OCI-LY7 (cell line): ENCODE measurements around the gene IQGAP1. TPM values are rescaled to one million over a fixed set of nuclear protein-coding genes. Genes with fewer than 3 reads are reported as not detected.
A peak's percentile ranks its signal among the peaks of the same experiment; 100 is the strongest.

Source experiments
- BruUV-seq: library from RNA; stranded (reverse); fragments of 400-500 nt; replicated peaks from 2 replicates; lab custom pipeline; 2021; lab: Mats Ljungman, UMichigan
- CTCF ChIA-PET: fragments of 300-600 bp; sonication (Branson Sonifier 250); formaldehyde crosslinking; loops from one replicate; lab custom pipeline; 2022; ENCODE audit warnings: antibody characterized with exemption; ENCODE audit not compliant: unreplicated experiment; lab: Charles Lee
- POLR2A ChIA-PET: fragments of 300-600 bp; sonication (Branson Sonifier 250); formaldehyde crosslinking; loops from one replicate; lab custom pipeline; 2022; ENCODE audit warnings: antibody characterized with exemption; lab: Charles Lee
- DNase-seq: peaks from one replicate; pipeline ENCODE4 v3.0.0-alpha.2; 2015; ENCODE audit warnings: low spot score
- H2AFZ ChIP-seq: fragments of 200-600 bp; sonication (generic), shearing (Covaris generic); 2 replicates; pipeline ENCODE4 v1.6.1; 2014; ENCODE audit warnings: mild to moderate bottlenecking, antibody characterized with exemption, low read length, moderate library complexity
- H3K27ac ChIP-seq: fragments of 200-600 bp; sonication (generic); 2 replicates; pipeline ENCODE4 v1.5.1; 2014; ENCODE audit warnings: mixed run types, low read depth, mild to moderate bottlenecking, moderate library complexity, low read length, inconsistent platforms; ENCODE audit not compliant: poor library complexity, severe bottlenecking
- H3K36me3 ChIP-seq: fragments of 200-600 bp; sonication (generic); 2 replicates; pipeline ENCODE4 v1.6.1; 2014; ENCODE audit warnings: mild to moderate bottlenecking, antibody characterized with exemption, low read length, moderate library complexity, mixed read lengths; ENCODE audit not compliant: insufficient read depth
- H3K4me1 ChIP-seq: fragments of 200-600 bp; sonication (generic); 2 replicates; pipeline ENCODE4 v1.5.1; 2014; ENCODE audit warnings: mild to moderate bottlenecking, low read length; ENCODE audit not compliant: insufficient read depth, poor library complexity, severe bottlenecking
- H3K4me2 ChIP-seq: fragments of 200-600 bp; sonication (generic); 2 replicates; pipeline ENCODE4 v1.6.1; 2014; ENCODE audit warnings: mild to moderate bottlenecking, low read length
- H3K4me3 ChIP-seq: fragments of 200-600 bp; sonication (generic); 2 replicates; pipeline ENCODE4 v1.5.1; 2014; ENCODE audit warnings: mild to moderate bottlenecking, low read depth, low read length; ENCODE audit not compliant: poor library complexity, severe bottlenecking
- H3K79me2 ChIP-seq: fragments of 200-600 bp; sonication (generic); 2 replicates; pipeline ENCODE4 v1.6.1; 2016; ENCODE audit warnings: low read depth, mild to moderate bottlenecking, low read length, moderate library complexity, mixed read lengths; ENCODE audit not compliant: insufficient read depth
- H3K9me2 ChIP-seq: fragments of 200-600 bp; sonication (generic); 2 replicates; pipeline ENCODE4 v1.6.1; 2016; ENCODE audit warnings: mild to moderate bottlenecking, low read length, mixed read lengths; ENCODE audit not compliant: insufficient read depth
- H3K9me3 ChIP-seq: fragments of 200-600 bp; sonication (generic); 2 replicates; pipeline ENCODE4 v1.6.1; 2014; ENCODE audit warnings: mild to moderate bottlenecking, mixed run types, low read length, mixed read lengths
- H4K20me1 ChIP-seq: fragments of 200-600 bp; sonication (generic); 2 replicates; pipeline ENCODE4 v1.6.1; 2014; ENCODE audit warnings: mild to moderate bottlenecking, antibody characterized with exemption, low read length, moderate library complexity, mixed read lengths; ENCODE audit not compliant: insufficient read depth
- EZH2phosphoT487 ChIP-seq: fragments of 200-600 bp; sonication (generic); IDR thresholded peaks from 2 replicates; pipeline ENCODE4 v1.6.1; 2018; ENCODE audit warnings: low read depth, borderline replicate concordance, mild to moderate bottlenecking, mixed run types, antibody characterized with exemption, low read length, moderate library complexity, mixed read lengths
- intact Hi-C: fragments of 100-400 bp; cut with micrococcal nuclease; formaldehyde crosslinking; loops from one replicate; pipeline ENCODE4 v1.10.0; 2022; ENCODE audit not compliant: unreplicated experiment
- total RNA-seq, 2 experiments: library from RNA; depleted of rRNA in 1 of 2; stranded (reverse); fragments of >200 nt in 1 of 2; shearing (Covaris generic) in 1 of 2; gene quantifications; 2 replicates each; pipeline ENCODE4 v1.2.3, GENCODE V29; 2014 to 2022
- TF ChIP-seq, protein P1 (sequence below): fragments of 200-600 bp; sonication (generic); conservative IDR thresholded peaks from 2 replicates; pipeline ENCODE4 v1.5.1; 2014; ENCODE audit warnings: mild to moderate bottlenecking, antibody characterized with exemption, low read length, moderate library complexity, mixed read lengths

The IQGAP1 gene
- total RNA-seq, 2 experiments from 2014 or later: 98.7 to 114 TPM

DNA sequence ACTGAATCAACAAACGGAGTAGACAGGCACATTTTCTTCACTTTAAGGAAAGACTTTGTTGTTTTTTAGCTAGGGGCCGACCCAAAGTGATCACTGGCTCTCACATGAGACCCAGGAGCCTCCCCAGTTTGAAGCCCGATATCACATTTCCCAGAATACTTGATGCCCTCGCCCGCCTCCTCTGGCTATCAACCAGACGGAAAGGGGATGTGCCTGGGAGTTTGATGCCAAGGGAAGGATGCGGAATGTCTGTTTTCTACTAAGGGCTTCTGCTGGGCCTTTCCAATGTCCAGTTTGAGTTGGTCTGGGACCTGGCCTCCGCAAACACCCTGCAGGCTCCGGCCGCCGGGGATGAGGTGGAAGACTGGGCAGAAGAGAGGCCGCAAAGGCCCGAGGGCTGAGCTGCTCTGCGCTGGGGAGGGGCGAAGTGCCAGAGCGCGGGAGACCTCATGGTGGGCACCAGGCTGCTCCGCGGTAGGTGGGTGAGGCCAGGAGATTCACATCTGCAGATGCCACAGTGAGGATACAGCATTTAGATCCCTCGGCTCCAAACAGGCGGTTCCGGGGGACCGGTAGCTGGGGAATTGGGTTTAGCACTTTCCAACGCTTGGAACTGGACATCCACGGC lies 36.4 kb upstream of the IQGAP1 start:
- Histone ChIP-seq H2AFZ (peak overlapping the region; percentile 88), H3K79me2 (no peaks in the 10 kb centered on the region), H3K4me1 (peaks cover 4% of the 10 kb centered on the region), H3K9me3 (no peaks in the 10 kb centered on the region), H4K20me1 (no peaks in the 10 kb centered on the region), H3K9me2 (no peaks in the 10 kb centered on the region), H3K4me2 (peak overlapping the region; percentile 90), H3K27ac (no peak overlapping the region), H3K4me3 (peak overlapping the region; percentile 75), H3K36me3 (no peaks in the 10 kb centered on the region)
- ChIA-PET CTCF (no interaction called here), POLR2A (interaction anchor here (0.6 to 1.6 kb wide), 6 partner anchors 24 to 335 kb away, joined by 3 to 9 read pairs (median 4); no protein-coding TSS in a partner anchor)
- intact Hi-C loops: loop anchor here (2.0 kb wide), 1 partner anchor 121 kb away; no protein-coding TSS in a partner anchor
- TF ChIP-seq, protein P1, sequence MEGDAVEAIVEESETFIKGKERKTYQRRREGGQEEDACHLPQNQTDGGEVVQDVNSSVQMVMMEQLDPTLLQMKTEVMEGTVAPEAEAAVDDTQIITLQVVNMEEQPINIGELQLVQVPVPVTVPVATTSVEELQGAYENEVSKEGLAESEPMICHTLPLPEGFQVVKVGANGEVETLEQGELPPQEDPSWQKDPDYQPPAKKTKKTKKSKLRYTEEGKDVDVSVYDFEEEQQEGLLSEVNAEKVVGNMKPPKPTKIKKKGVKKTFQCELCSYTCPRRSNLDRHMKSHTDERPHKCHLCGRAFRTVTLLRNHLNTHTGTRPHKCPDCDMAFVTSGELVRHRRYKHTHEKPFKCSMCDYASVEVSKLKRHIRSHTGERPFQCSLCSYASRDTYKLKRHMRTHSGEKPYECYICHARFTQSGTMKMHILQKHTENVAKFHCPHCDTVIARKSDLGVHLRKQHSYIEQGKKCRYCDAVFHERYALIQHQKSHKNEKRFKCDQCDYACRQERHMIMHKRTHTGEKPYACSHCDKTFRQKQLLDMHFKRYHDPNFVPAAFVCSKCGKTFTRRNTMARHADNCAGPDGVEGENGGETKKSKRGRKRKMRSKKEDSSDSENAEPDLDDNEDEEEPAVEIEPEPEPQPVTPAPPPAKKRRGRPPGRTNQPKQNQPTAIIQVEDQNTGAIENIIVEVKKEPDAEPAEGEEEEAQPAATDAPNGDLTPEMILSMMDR: no peak
- no peak for TF ChIP-seq EZH2phosphoT487
- DNase-seq: no peak
- BruUV-seq: no TSS peak

DNA sequence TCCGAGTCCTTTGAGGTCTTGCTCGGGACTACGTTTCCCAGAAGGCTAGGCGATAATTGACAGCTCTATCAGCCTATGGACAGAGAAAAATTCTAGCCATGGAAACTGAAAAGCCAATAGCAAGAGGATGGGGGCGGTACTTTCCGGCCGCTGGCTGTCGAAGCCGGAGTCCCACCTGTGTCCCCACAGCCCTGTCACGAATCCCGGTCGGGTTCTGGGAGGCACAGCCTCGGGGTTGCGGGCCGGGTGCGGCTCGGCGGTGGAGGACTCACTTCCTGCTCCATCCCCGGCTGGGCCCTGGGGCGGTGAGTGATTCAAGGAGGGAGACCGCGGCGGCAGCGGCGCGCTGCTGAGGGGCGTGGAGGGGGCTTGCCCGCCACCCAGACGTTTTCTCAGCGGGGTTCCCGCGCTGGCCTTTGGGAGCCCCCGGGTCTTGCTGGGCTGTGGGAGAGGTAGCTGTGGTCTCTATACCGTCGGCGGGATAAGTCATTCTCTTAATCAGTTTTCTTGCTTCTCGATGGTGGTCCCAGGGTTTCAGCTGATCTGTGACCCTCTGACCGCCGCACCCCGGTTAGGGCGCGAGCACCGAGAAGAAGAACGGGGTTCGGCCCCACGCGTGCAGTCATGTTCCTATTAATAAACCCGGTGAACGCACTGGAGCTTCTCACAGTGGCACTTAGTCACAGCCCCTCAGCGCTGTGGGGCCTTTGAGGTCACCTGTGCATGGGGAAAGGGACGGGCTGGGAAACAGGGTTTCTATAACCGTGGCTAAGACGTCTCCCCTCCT lies 35.7 kb upstream of the IQGAP1 start, which contains the start of gene ZNF774:
TSS of gene ZNF774 (plus strand) at position 178 of the 787 bp plus-strand sequence. CDS start 2,377 bp downstream, outside the sequence.
- TF ChIP-seq, protein P1: no peak
- no peak for TF ChIP-seq EZH2phosphoT487
- ChIA-PET POLR2A (interaction anchor here (0.6 to 1.6 kb wide), 4 partner anchors 25 to 245 kb away, joined by 3 to 9 read pairs (median 3); no protein-coding TSS in a partner anchor), CTCF (no interaction called here)
- H4K20me1 ChIP-seq: no peaks in the 10 kb centered on the region
- no peaks in the 10 kb centered on the region for H3K9me2 ChIP-seq
- peaks cover 4% of the 10 kb centered on the region for H3K4me1 ChIP-seq
- H2AFZ ChIP-seq: peak within 1 kb of the TSS; percentile 88
- no peaks in the 10 kb centered on the region for H3K36me3 ChIP-seq
- intact Hi-C loops: loop anchor here (2.0 kb wide), 1 partner anchor 121 kb away; no protein-coding TSS in a partner anchor
- peak within 1 kb of the TSS; percentile 75 for H3K4me3 ChIP-seq
- no TSS peak for BruUV-seq
- H3K79me2 ChIP-seq: no peaks in the 10 kb centered on the region
- no peaks in the 10 kb centered on the region for H3K9me3 ChIP-seq
- peak within 1 kb of the TSS; percentile 90 for H3K4me2 ChIP-seq
- peak; percentile 98 for DNase-seq
- H3K27ac ChIP-seq: no peak within 1 kb of the TSS
